A673 (cell line): Measurements from ENCODE around the gene EFCAB7. TPM values are rescaled to one million over a fixed set of nuclear protein-coding genes. Genes with fewer than 3 reads are reported as not detected.

ENCODE experiments used
- BruUV-seq: library from RNA; stranded (reverse); fragments of 400-500 nt; replicated peaks from 2 replicates; lab custom pipeline; 2021; lab: Mats Ljungman, UMichigan
- CTCF ChIA-PET: fragments of 300-600 bp; sonication (Branson Sonifier 250); formaldehyde crosslinking; loops from one replicate; lab custom pipeline; 2022; ENCODE audit warnings: antibody characterized with exemption; lab: Charles Lee
- POLR2A ChIA-PET: fragments of 300-600 bp; sonication (Branson Sonifier 250); formaldehyde crosslinking; loops from one replicate; lab custom pipeline; 2022; ENCODE audit warnings: antibody characterized with exemption; ENCODE audit not compliant: low non-redundant PET; lab: Charles Lee
- DNase-seq: peaks from one replicate; pipeline ENCODE4 v3.0.0-alpha.2; 2015; ENCODE audit warnings: low spot score
- H3K27ac ChIP-seq: fragments of 200-600 bp; sonication (generic); 2 replicates; pipeline ENCODE4 v1.5.1; 2016; ENCODE audit warnings: mixed run types, low read depth, mild to moderate bottlenecking, mixed read lengths, antibody characterized with exemption, low read length; ENCODE audit not compliant: poor library complexity, severe bottlenecking
- H3K27me3 ChIP-seq: fragments of 200-600 bp; sonication (generic); replicated peaks from 2 replicates; pipeline ENCODE4 v1.6.1; 2017; ENCODE audit warnings: mixed run types, low read depth, mild to moderate bottlenecking, mixed read lengths, antibody characterized with exemption, low read length; ENCODE audit not compliant: insufficient read depth, poor library complexity
- H3K36me3 ChIP-seq: fragments of 200-600 bp; sonication (generic); 2 replicates; pipeline ENCODE4 v1.6.1; 2016; ENCODE audit warnings: mixed run types, mild to moderate bottlenecking, mixed read lengths, antibody characterized with exemption, low read length; ENCODE audit not compliant: insufficient read depth, poor library complexity, severe bottlenecking
- H3K4me1 ChIP-seq: fragments of 200-600 bp; sonication (generic); 2 replicates; pipeline ENCODE4 v1.6.1; 2017; ENCODE audit warnings: mixed run types, mild to moderate bottlenecking, mixed read lengths, antibody characterized with exemption, low read length; ENCODE audit not compliant: insufficient read depth, poor library complexity, severe bottlenecking
- H3K4me3 ChIP-seq: fragments of 200-600 bp; sonication (generic); 2 replicates; pipeline ENCODE4 v1.5.1; 2016; ENCODE audit warnings: low read depth, mixed run types, mild to moderate bottlenecking, mixed read lengths, low read length; ENCODE audit not compliant: poor library complexity, severe bottlenecking
- H3K9me3 ChIP-seq: fragments of 200-600 bp; sonication (generic); 2 replicates; pipeline ENCODE4 v1.6.1; 2016; ENCODE audit warnings: mixed run types, low read depth, mild to moderate bottlenecking, mixed read lengths, antibody characterized with exemption, low read length; ENCODE audit not compliant: poor library complexity, severe bottlenecking
- CTCF ChIP-seq: fragments of 300-800, 200-600 bp; sonication (generic); conservative IDR thresholded peaks from 2 replicates; pipeline ENCODE4 v1.5.1; 2017; ENCODE audit warnings: low read depth, mild to moderate bottlenecking, antibody characterized with exemption, low read length, moderate library complexity, mixed read lengths
- EZH2 ChIP-seq: fragments of 200-600 bp; sonication (generic); IDR thresholded peaks from 2 replicates; pipeline ENCODE4 v1.6.1; 2017; ENCODE audit warnings: borderline replicate concordance, low read depth, mild to moderate bottlenecking, mixed read lengths, antibody characterized with exemption, low read length; ENCODE audit not compliant: poor library complexity, severe bottlenecking
- intact Hi-C: fragments of 100-400 bp; cut with micrococcal nuclease; formaldehyde crosslinking; loops from one replicate; pipeline ENCODE4 v1.10.0; 2022; ENCODE audit not compliant: unreplicated experiment
- total RNA-seq: library from RNA; stranded (reverse); gene quantifications from 2 replicates; pipeline ENCODE4 v1.2.3, GENCODE V29; 2021

Gene EFCAB7
- total RNA-seq, 1 experiment from 2014 or later = 21.6 TPM

GRCh38 chr1:63619558-63619957 is 96.2 kb downstream of the EFCAB7 start:
- Histone ChIP-seq H3K9me3 (no peaks in the 10 kb centered on the region), H3K4me1 (no peaks in the 10 kb centered on the region), H3K27ac (no peak overlapping the region), H3K36me3 (no peaks in the 10 kb centered on the region), H3K4me3 (no peak overlapping the region), H3K27me3 (no peaks in the 10 kb centered on the region)
- BruUV-seq = no TSS peak
- ChIA-PET POLR2A (no interaction called here), CTCF (no interaction called here)
- no peak for DNase-seq
- intact Hi-C loops = loop anchor here (5.0 kb wide), 4 partner anchors 73 to 1203 kb away; no protein-coding TSS in a partner anchor
- no peak for TF ChIP-seq EZH2
- no peak for TF ChIP-seq CTCF

- intact Hi-C loops = loop anchor here (10.0 kb wide), 1 partner anchor 144 kb away; no protein-coding TSS in a partner anchor
- ChIA-PET POLR2A (no interaction called here), CTCF (interaction anchor here (1.1 kb wide), 1 partner anchor 71 kb away, joined by 5 read pairs; no protein-coding TSS in a partner anchor)
- DNase-seq = no peak
- Histone ChIP-seq H3K4me1 (no peaks in the 10 kb centered on the region), H3K9me3 (no peaks in the 10 kb centered on the region), H3K4me3 (no peak overlapping the region), H3K27me3 (no peaks in the 10 kb centered on the region), H3K27ac (no peak overlapping the region), H3K36me3 (no peaks in the 10 kb centered on the region)
- TF ChIP-seq CTCF (no peak), EZH2 (no peak)
- no TSS peak for BruUV-seq
These were observed 97.3 kb downstream of the EFCAB7 start for GRCh38 chr1:63620671-63621070.

- no TSS peak for BruUV-seq
- DNase-seq = no peak
- Histone ChIP-seq H3K9me3 (no peaks in the 10 kb centered on the region), H3K27ac (no peak overlapping the region), H3K27me3 (no peaks in the 10 kb centered on the region), H3K4me1 (no peaks in the 10 kb centered on the region), H3K4me3 (no peak overlapping the region), H3K36me3 (no peaks in the 10 kb centered on the region)
- intact Hi-C loops = loop anchor here (10.0 kb wide), 1 partner anchor 144 kb away; no protein-coding TSS in a partner anchor
- no peak for TF ChIP-seq CTCF
- TF ChIP-seq EZH2 = no peak
- CTCF ChIA-PET = interaction anchor here (1.1 kb wide), 1 partner anchor 71 kb away, joined by 5 read pairs; no protein-coding TSS in a partner anchor
- POLR2A ChIA-PET = no interaction called here
These were observed 97.8 kb downstream of the EFCAB7 start for GRCh38 chr1:63621075-63621474.
